ENCODE data around the gene CES3.

- TF ChIP-seq POLR2A (IDR thresholded peaks at IDR 0.05) (no peak), CTCF (IDR thresholded peaks at IDR 0.05) (no peak)
Observed at GRCh38 chr16:66944054-66944441, 17.0 kb upstream of the CES3 start.
